ENCODE measurements around the gene ZDHHC21.

The ZDHHC21 gene

GRCh38 chr9:14618836-14619420 is 74.3 kb downstream of the ZDHHC21 start:
- no peak for DNase-seq (ENCODE audit: low read depth in 3 of 3, low spot score in 1 of 3)

GRCh38 chr9:14616188-14616982 is 76.8 kb downstream of the ZDHHC21 start:
- no peak for DNase-seq (ENCODE audit: low read depth in 3 of 3, low spot score in 1 of 3)

GRCh38 chr9:14608540-14608939 is 84.7 kb downstream of the ZDHHC21 start:
- DNase-seq (ENCODE audit: low read depth in 3 of 3, low spot score in 1 of 3): no peak

GRCh38 chr9:14597171-14597799 is 95.9 kb downstream of the ZDHHC21 start:
- no peak for DNase-seq (ENCODE audit: low read depth in 3 of 3, low spot score in 1 of 3)

GRCh38 chr9:14593406-14593805 is 99.8 kb downstream of the ZDHHC21 start:
- no peak for DNase-seq (ENCODE audit: low read depth in 3 of 3, low spot score in 1 of 3)

- DNase-seq (ENCODE audit: low read depth in 3 of 3, low spot score in 1 of 3): no peak
These were observed 101.8 kb downstream of the ZDHHC21 start for GRCh38 chr9:14591411-14591810.

- no peak for DNase-seq (ENCODE audit: low read depth in 3 of 3, low spot score in 1 of 3)
These were observed 107.3 kb downstream of the ZDHHC21 start for GRCh38 chr9:14585730-14586473.

- DNase-seq (ENCODE audit: low read depth in 3 of 3, low spot score in 1 of 3): no peak
These were observed 108.7 kb downstream of the ZDHHC21 start for GRCh38 chr9:14584571-14584970.

- no peak for DNase-seq (ENCODE audit: low read depth in 3 of 3, low spot score in 1 of 3)
These were observed 115.2 kb downstream of the ZDHHC21 start for GRCh38 chr9:14578030-14578429.

GRCh38 chr9:14574173-14574572 is 119.1 kb downstream of the ZDHHC21 start:
- DNase-seq (ENCODE audit: low read depth in 3 of 3, low spot score in 1 of 3): no peak

- DNase-seq (ENCODE audit: low read depth in 3 of 3, low spot score in 1 of 3): no peak
These were observed 119.9 kb downstream of the ZDHHC21 start for GRCh38 chr9:14573319-14573718.

- no peak for DNase-seq (ENCODE audit: low read depth in 3 of 3, low spot score in 1 of 3)
These were observed 127.7 kb downstream of the ZDHHC21 start for GRCh38 chr9:14565352-14566016.

GRCh38 chr9:14563902-14564624 is 129.2 kb downstream of the ZDHHC21 start:
- DNase-seq (ENCODE audit: low read depth in 3 of 3, low spot score in 1 of 3): no peak

- no peak for DNase-seq (ENCODE audit: low read depth in 3 of 3, low spot score in 1 of 3)
These were observed 131.3 kb downstream of the ZDHHC21 start for GRCh38 chr9:14561929-14562405.
